Measurements from ENCODE around the gene SLC30A1.
"Not testable (repeated sequence)": the region's sequence is repeated elsewhere in the genome, so short reads cannot be mapped to it uniquely, and the experiment has no call there.

Gene SLC30A1

DNA sequence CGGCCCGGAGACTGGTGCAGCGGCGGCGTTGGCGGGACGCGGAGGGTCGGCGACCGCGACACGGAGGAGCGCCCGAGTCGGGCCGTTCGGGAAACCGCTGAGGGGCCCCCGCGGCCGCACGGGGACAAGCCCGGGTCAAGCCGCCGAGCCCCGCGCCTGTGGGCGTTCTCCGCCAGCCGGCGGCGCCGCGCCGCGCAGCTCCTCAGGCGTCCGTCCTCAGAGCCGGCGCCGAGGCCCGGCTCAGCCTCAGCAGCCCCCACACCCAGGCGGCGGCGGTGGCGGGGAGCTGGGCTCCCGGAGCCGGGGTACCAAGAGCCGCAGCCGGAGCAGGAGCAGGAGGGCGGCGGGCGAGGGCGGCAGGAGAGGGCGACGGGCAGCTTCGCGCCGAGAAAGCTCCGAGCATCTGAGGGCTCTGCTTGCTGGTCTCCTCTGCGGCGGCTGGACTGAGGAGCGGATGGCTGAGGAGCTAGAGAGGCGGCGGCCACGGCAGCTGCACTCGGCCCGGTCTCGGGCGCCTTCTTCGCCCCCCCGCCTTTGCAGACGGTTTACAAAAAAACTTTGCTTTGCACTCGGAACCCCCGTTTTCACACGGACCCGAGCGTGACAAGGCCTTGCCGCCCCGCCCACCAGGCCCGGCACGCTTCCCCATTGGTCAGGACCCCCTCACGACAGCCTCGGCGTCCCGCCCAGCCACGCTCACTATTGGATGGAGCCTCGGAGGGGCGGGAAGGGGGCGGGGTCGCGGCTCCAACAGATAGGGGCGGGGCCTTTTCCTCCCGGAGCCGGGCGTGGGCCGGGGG, at the start of gene SLC30A1:
SLC30A1 (minus strand) TSS at position 522 of the 800 bp plus-strand sequence. CDS start 549 bp downstream, outside the sequence.
- H3K4me3 ChIP-seq (ENCODE audit: low read depth, low read length), result peak within 1 kb of the TSS; percentile 93
- TF ChIP-seq, protein P1, sequence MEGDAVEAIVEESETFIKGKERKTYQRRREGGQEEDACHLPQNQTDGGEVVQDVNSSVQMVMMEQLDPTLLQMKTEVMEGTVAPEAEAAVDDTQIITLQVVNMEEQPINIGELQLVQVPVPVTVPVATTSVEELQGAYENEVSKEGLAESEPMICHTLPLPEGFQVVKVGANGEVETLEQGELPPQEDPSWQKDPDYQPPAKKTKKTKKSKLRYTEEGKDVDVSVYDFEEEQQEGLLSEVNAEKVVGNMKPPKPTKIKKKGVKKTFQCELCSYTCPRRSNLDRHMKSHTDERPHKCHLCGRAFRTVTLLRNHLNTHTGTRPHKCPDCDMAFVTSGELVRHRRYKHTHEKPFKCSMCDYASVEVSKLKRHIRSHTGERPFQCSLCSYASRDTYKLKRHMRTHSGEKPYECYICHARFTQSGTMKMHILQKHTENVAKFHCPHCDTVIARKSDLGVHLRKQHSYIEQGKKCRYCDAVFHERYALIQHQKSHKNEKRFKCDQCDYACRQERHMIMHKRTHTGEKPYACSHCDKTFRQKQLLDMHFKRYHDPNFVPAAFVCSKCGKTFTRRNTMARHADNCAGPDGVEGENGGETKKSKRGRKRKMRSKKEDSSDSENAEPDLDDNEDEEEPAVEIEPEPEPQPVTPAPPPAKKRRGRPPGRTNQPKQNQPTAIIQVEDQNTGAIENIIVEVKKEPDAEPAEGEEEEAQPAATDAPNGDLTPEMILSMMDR (IDR thresholded peaks at IDR 0.05; ENCODE audit: low read depth, low read length), result no peak

GRCh38 chr1:211628417-211628816, 49.5 kb upstream of the SLC30A1 start:
- DNase-seq (ENCODE audit: low read depth, low spot score), result no peak
- H3K4me3 ChIP-seq (ENCODE audit: low read depth, low read length), result no peak overlapping the region
- TF ChIP-seq, protein P1 (IDR thresholded peaks at IDR 0.05; ENCODE audit: low read depth, low read length), result no peak
- in situ Hi-C loops (cut with HindIII; ENCODE audit: low sequenced_read_pairs), result no loop called here

More for the DNA sequence above, at the start of gene SLC30A1:
- in situ Hi-C loops (cut with HindIII; ENCODE audit: low sequenced_read_pairs), result no loop called here
- peak; percentile 99 for DNase-seq (ENCODE audit: low read depth, low spot score)

- in situ Hi-C loops (cut with HindIII; ENCODE audit: low sequenced_read_pairs), result no loop called here
- no peak for DNase-seq (ENCODE audit: low read depth, low spot score)
- no peak overlapping the region for H3K4me3 ChIP-seq (ENCODE audit: low read depth, low read length)
- TF ChIP-seq, protein P1 (IDR thresholded peaks at IDR 0.05; ENCODE audit: low read depth, low read length), result no peak
Measured at GRCh38 chr1:211627259-211627658, 48.3 kb upstream of the SLC30A1 start.

DNA sequence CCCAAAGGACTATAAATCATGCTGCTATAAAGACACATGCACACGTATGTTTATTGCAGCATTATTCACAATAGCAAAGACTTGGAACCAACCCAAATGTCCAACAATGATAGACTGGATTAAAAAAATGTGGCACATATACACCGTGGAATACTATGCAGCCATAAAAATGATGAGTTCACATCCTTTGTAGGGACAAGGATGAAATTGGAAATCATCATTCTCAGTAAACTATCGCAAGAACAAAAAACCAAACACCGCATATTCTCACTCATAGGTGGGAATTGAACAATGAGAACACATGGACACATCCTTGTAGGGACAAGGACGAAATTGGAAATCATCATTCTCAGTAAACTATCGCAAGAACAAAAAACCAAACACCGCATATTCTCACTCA, 46.9 kb upstream of the SLC30A1 start:
- DNase-seq (ENCODE audit: low read depth, low spot score); H3K4me3 ChIP-seq (ENCODE audit: low read depth, low read length); in situ Hi-C loops (cut with HindIII; ENCODE audit: low sequenced_read_pairs): not testable (repeated sequence)

DNA sequence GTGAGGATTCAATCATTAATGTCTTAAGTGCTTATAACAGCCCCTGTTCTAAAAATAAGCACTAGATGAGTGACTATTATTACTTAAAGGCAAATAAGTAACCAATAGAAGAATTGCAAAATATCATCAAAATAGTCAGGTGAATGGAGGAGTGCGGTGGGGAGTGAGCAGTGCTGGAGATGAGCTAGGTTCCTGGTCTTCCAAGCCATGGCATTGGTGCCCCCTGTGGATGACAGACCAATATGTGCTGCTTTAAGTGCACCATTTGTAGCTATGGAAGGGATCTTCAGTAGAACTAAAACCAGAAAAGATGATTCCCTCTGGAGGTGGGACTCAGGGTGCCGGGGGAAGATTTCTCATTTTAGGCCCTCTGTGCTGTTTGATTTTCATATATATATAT, 46.1 kb upstream of the SLC30A1 start:
- in situ Hi-C loops (cut with HindIII; ENCODE audit: low sequenced_read_pairs), result no loop called here
- peak; percentile 28 for DNase-seq (ENCODE audit: low read depth, low spot score)
- H3K4me3 ChIP-seq (ENCODE audit: low read depth, low read length), result no peak overlapping the region
- TF ChIP-seq, protein P1 (IDR thresholded peaks at IDR 0.05; ENCODE audit: low read depth, low read length), result peak; percentile 34

GRCh38 chr1:211623515-211623914, 44.6 kb upstream of the SLC30A1 start:
- TF ChIP-seq, protein P1 (IDR thresholded peaks at IDR 0.05; ENCODE audit: low read depth, low read length), result no peak
- in situ Hi-C loops (cut with HindIII; ENCODE audit: low sequenced_read_pairs), result no loop called here
- DNase-seq (ENCODE audit: low read depth, low spot score), result no peak
- H3K4me3 ChIP-seq (ENCODE audit: low read depth, low read length), result no peak overlapping the region

DNA sequence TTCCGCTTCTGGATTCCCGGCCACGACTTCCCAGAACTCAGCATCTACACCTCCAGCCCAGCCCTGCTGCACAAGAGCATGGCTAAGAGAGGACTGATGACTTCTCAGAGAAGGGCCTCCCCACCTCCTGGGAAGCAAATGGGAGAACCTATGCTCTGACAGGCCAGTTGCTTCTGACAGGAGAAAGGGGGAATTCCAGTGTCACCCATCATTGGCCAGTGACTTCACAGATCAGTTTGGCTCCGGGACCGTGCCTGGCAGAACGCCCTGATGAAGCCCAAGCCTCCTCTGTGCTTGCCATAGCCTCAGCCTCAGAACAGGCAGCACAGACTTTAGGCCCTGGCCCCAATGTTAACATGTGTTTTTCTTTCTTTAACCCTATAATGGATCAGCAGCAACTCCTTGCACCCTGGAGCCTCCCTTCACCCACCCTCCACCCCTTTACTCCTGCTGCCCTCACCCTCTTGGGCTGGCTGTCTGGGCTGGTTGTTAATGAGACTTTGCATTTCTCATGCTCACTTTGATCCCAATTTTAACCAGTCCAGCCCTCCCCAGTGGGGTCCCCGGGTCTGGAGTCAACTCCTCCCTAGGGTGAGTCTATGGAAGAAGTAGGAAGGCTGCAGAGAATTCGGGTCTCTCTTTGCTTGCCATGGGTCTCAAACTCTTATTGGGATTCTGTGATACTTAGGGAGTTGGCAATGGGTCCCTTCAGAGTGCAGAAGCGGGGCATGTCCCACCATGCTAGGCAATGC, 42.7 kb upstream of the SLC30A1 start:
- no peak overlapping the region for H3K4me3 ChIP-seq (ENCODE audit: low read depth, low read length)
- TF ChIP-seq, protein P1 (IDR thresholded peaks at IDR 0.05; ENCODE audit: low read depth, low read length), result no peak
- in situ Hi-C loops (cut with HindIII; ENCODE audit: low sequenced_read_pairs), result no loop called here
- DNase-seq (ENCODE audit: low read depth, low spot score), result no peak

All from astrocyte of the spinal cord (primary cell).